Prostate gland (tissue), 2 donors: Measurements from ENCODE around the gene ELOVL7. TPM values are rescaled to one million over a fixed set of nuclear protein-coding genes. Genes with fewer than 3 reads are reported as not detected.

ENCODE experiments used
- DNase-seq: peaks from one replicate; pipeline ENCODE4 v3.0.0-alpha.2; 2019; ENCODE audit warnings: low spot score
- H3K27ac ChIP-seq, 2 donors: fragments of 200-600 bp; sonication (generic); 2 replicates each; pipeline ENCODE4 v1.5.1; 2017 to 2019
- H3K27me3 ChIP-seq: fragments of 200-600 bp; sonication (generic); replicated peaks from 2 replicates; pipeline ENCODE4 v1.5.1; 2019; ENCODE audit not compliant: insufficient read depth
- H3K36me3 ChIP-seq, 2 donors: fragments of 200-600 bp; sonication (generic); 1 replicate in 1 of 2; 2 replicates in 1 of 2; pipeline versions ENCODE4 v1.5.1 to v1.8.1; 2017 to 2019
- H3K4me1 ChIP-seq: fragments of 200-600 bp; sonication (generic); replicated peaks from 2 replicates; pipeline ENCODE4 v1.5.1; 2019
- H3K4me3 ChIP-seq, 2 donors: fragments of 200-600 bp; sonication (generic); 2 replicates each; pipeline ENCODE4 v1.5.1; 2017 to 2019
- H3K9me3 ChIP-seq: fragments of 200-600 bp; sonication (generic); 2 replicates; pipeline ENCODE4 v1.5.1; 2017
- CTCF ChIP-seq, 4 experiments: fragments of 200-600 bp in 2 of 4; fragments of 450-650 bp in 2 of 4; sonication (generic) in 2 of 4; IDR thresholded peaks; 1 replicate in 3 of 4; 2 replicates in 1 of 4; pipeline ENCODE4 v1.5.1; 2016 to 2019; ENCODE audit warnings: antibody characterized with exemption in 4 of 4, mild to moderate bottlenecking in 2 of 4, moderate library complexity in 2 of 4
- POLR2A ChIP-seq: fragments of 450-650 bp; IDR thresholded peaks from one replicate; pipeline ENCODE4 v1.6.1; 2016; ENCODE audit warnings: antibody characterized with exemption, mild to moderate bottlenecking
- POLR2AphosphoS5 ChIP-seq: sonication (generic); formaldehyde crosslinking; IDR thresholded peaks from one replicate; pipeline ENCODE4 v1.6.1; 2017; ENCODE audit warnings: antibody characterized with exemption
- WGBS: methylation state at CpG from one replicate; pipeline ENCODE4 v1.1.5; 2018; 5-methylcytosine and 5-hydroxymethylcytosine counted together
- intact Hi-C: fragments of 100-400 bp; cut with DNase I; formaldehyde crosslinking; loops from one replicate; pipeline ENCODE4 v1.14.2; 2022
- total RNA-seq, 2 donors: library from RNA; depleted of rRNA; stranded (reverse); fragments of >200 nt; gene quantifications; one replicate each; pipeline ENCODE4 v1.1.0, GENCODE V29; 2016

Gene ELOVL7
- total RNA-seq, 2 donors from 2014 or later = 15.7 to 23.8 TPM

- Histone ChIP-seq H3K4me1 (no peaks in the 10 kb centered on the region), H3K4me3 (no peak overlapping the region), H3K36me3 (no peaks in the 10 kb centered on the region), H3K27ac (no peak overlapping the region), H3K27me3 (no peaks in the 10 kb centered on the region), H3K9me3 (no peaks in the 10 kb centered on the region)
- TF ChIP-seq CTCF (IDR thresholded peaks at IDR 0.05) (no peak), POLR2AphosphoS5 (peak; percentile 22)
- DNase-seq = no peak
- intact Hi-C loops = no loop called here
- WGBS = 73% methylated on average over 1 of the region's 1 CpG
Observed at GRCh38 chr5:60827201-60827600, 16.9 kb downstream of the ELOVL7 start.

GRCh38 chr5:60826653-60827052 is 17.4 kb downstream of the ELOVL7 start:
- Histone ChIP-seq H3K4me1 (no peaks in the 10 kb centered on the region), H3K9me3 (no peaks in the 10 kb centered on the region), H3K36me3 (no peaks in the 10 kb centered on the region), H3K27ac (no peak overlapping the region), H3K27me3 (no peaks in the 10 kb centered on the region), H3K4me3 (no peak overlapping the region)
- intact Hi-C loops = no loop called here
- DNase-seq = no peak
- TF ChIP-seq POLR2A (no peak), CTCF (IDR thresholded peaks at IDR 0.05) (no peak), POLR2AphosphoS5 (no peak)

GRCh38 chr5:60823574-60823973 is 20.5 kb downstream of the ELOVL7 start:
- Histone ChIP-seq H3K27ac (no peak overlapping the region), H3K4me1 (no peaks in the 10 kb centered on the region), H3K27me3 (no peaks in the 10 kb centered on the region), H3K36me3 (no peaks in the 10 kb centered on the region), H3K9me3 (no peaks in the 10 kb centered on the region), H3K4me3 (no peak overlapping the region)
- intact Hi-C loops = no loop called here
- TF ChIP-seq POLR2A (no peak), POLR2AphosphoS5 (no peak), CTCF (IDR thresholded peaks at IDR 0.05) (no peak)
- 88% methylated on average over 1 of the region's 1 CpG for WGBS
- DNase-seq = no peak

- DNase-seq = no peak
- Histone ChIP-seq H3K9me3 (no peaks in the 10 kb centered on the region), H3K36me3 (no peaks in the 10 kb centered on the region), H3K4me3 (no peak overlapping the region), H3K27me3 (no peaks in the 10 kb centered on the region), H3K4me1 (no peaks in the 10 kb centered on the region), H3K27ac (no peak overlapping the region)
- intact Hi-C loops = no loop called here
- WGBS = 90% methylated on average over 2 of the region's 2 CpGs
- no peak for TF ChIP-seq POLR2AphosphoS5
- no peak for TF ChIP-seq CTCF (IDR thresholded peaks at IDR 0.05)
- no peak for TF ChIP-seq POLR2A
Observed at GRCh38 chr5:60822285-60822556, 21.8 kb downstream of the ELOVL7 start.

GRCh38 chr5:60821488-60822284 is 22.4 kb downstream of the ELOVL7 start:
- no peak overlapping the region for H3K27ac ChIP-seq
- H3K4me1 ChIP-seq = no peaks in the 10 kb centered on the region
- H3K36me3 ChIP-seq = no peaks in the 10 kb centered on the region
- no peak for DNase-seq
- H3K4me3 ChIP-seq = no peak overlapping the region
- no peaks in the 10 kb centered on the region for H3K9me3 ChIP-seq
- 92% methylated on average over 4 of the region's 4 CpGs for WGBS
- TF ChIP-seq POLR2AphosphoS5 (no peak), CTCF (IDR thresholded peaks at IDR 0.05) (no peak), POLR2A (no peak)
- H3K27me3 ChIP-seq = no peaks in the 10 kb centered on the region
- intact Hi-C loops = no loop called here
